Caco-2 (cell line): ENCODE data around the gene TAAR1. TPM values are rescaled to one million over a fixed set of nuclear protein-coding genes. Genes with fewer than 3 reads are reported as not detected.

ENCODE experiments used
- BruUV-seq: library from RNA; stranded (reverse); fragments of 400-500 nt; replicated peaks from 2 replicates; lab custom pipeline; 2021; lab: Mats Ljungman, UMichigan
- CTCF ChIA-PET: fragments of 300-600 bp; sonication (Branson Sonifier 250); formaldehyde crosslinking; loops from one replicate; lab custom pipeline; 2022; ENCODE audit warnings: antibody characterized with exemption; lab: Charles Lee
- POLR2A ChIA-PET: fragments of 300-600 bp; sonication (Branson Sonifier 250); formaldehyde crosslinking; loops from one replicate; lab custom pipeline; 2022; ENCODE audit warnings: antibody characterized with exemption; lab: Charles Lee
- DNase-seq, 2 experiments: peaks; one replicate each; pipeline versions ENCODE4 v3.0.0 to v3.0.0-alpha.2; 2020 to 2022
- H3K27me3 ChIP-seq: replicated peaks from 2 replicates; pipeline ENCODE4 v1.6.0; 2011; ENCODE audit warnings: low read length; ENCODE audit not compliant: control insufficient read depth, insufficient read depth
- H3K36me3 ChIP-seq: 2 replicates; pipeline ENCODE4 v1.5.1; 2011; ENCODE audit warnings: low read length; ENCODE audit not compliant: control insufficient read depth, insufficient read depth
- H3K4me1 ChIP-seq: fragments of 250-450 bp; sonication (Bioruptor Pico); 2 replicates; pipeline ENCODE4 v1.5.1; 2020; ENCODE audit warnings: mild to moderate bottlenecking
- H3K4me3 ChIP-seq: 2 replicates; pipeline ENCODE4 v1.5.1; 2011; ENCODE audit warnings: low read depth, mild to moderate bottlenecking, control low read depth, low read length
- H3K9me3 ChIP-seq: fragments of 250-450 bp; sonication (Bioruptor Pico); 2 replicates; pipeline ENCODE4 v1.5.1; 2020; ENCODE audit warnings: mild to moderate bottlenecking, moderate library complexity
- H3K27ac Mint-ChIP-seq: one replicate; pipeline ENCODE4 v1.8.0; 2022; ENCODE audit warnings: mixed read lengths; ENCODE audit not compliant: unreplicated experiment
- H3K27me3 Mint-ChIP-seq: one replicate; pipeline ENCODE4 v1.8.0; 2022; ENCODE audit warnings: mixed read lengths; ENCODE audit not compliant: insufficient read depth, unreplicated experiment
- H3K36me3 Mint-ChIP-seq: one replicate; pipeline ENCODE4 v1.8.0; 2022; ENCODE audit warnings: mild to moderate bottlenecking, mixed read lengths; ENCODE audit not compliant: insufficient read depth, unreplicated experiment
- H3K4me1 Mint-ChIP-seq: one replicate; pipeline ENCODE4 v1.8.0; 2022; ENCODE audit warnings: low read depth, mixed read lengths; ENCODE audit not compliant: unreplicated experiment
- H3K4me3 Mint-ChIP-seq: one replicate; pipeline ENCODE4 v1.8.0; 2022; ENCODE audit warnings: mild to moderate bottlenecking, moderate library complexity, mixed read lengths; ENCODE audit not compliant: unreplicated experiment
- H3K9me3 Mint-ChIP-seq: one replicate; pipeline ENCODE4 v1.8.0; 2022; ENCODE audit warnings: mixed read lengths; ENCODE audit not compliant: unreplicated experiment
- CTCF ChIP-seq, 2 experiments: fragments of 200-600 bp in 1 of 2; IDR thresholded peaks; 1 replicate in 1 of 2; 2 replicates in 1 of 2; pipeline versions ENCODE4 v1.5.1 to v1.8.0; 2011 to 2022; ENCODE audit warnings: antibody characterized with exemption in 1 of 2, control low read depth in 1 of 2, inconsistent platforms in 1 of 2, low read depth in 1 of 2, low read length in 1 of 2, mild to moderate bottlenecking in 1 of 2, moderate library complexity in 1 of 2; ENCODE audit not compliant: insufficient read depth in 1 of 2, severe bottlenecking in 1 of 2, unreplicated experiment in 1 of 2
- intact Hi-C: fragments of 100-400 bp; cut with micrococcal nuclease; formaldehyde crosslinking; loops from one replicate; pipeline ENCODE4 v1.10.0; 2022; ENCODE audit not compliant: unreplicated experiment
- total RNA-seq: library from RNA; stranded (reverse); gene quantifications from 2 replicates; pipeline ENCODE4 v1.2.3, GENCODE V29; 2022

The TAAR1 gene
- total RNA-seq, 1 experiment from 2014 or later, result not detected

DNA sequence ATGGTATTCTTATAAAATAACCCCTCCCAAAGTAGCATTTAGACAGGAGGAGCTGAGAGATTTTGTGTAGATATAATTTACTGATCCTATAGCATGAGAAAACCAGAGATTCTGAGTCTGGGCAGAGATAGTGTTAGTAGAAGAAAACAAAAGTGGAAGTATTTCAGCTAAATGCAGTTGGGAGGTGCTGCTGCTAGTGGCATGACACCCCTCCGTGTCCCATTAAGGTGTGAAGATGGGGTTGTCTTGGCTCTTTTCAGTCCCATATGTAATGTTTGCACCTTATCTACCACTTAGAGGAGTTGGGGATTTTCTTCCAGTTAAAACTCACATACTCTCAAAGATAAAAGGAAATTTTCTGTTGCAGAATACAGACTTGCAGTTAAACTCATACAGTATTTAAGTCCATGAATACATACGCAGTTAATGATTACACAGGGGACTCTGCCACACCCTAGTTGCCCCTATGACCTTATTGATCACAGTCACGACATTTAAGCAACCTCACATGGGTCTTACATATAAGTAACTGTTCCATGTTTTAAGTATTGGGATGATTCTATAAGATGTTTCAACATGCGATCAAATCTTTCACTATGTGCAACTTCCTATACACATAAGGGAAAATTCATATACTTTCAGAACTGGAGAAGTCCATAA lies 46.4 kb downstream of the TAAR1 start:
- no TSS peak for BruUV-seq
- Mint-ChIP-seq H3K4me3 (peak overlapping the region; percentile 48), H3K27me3 (no peaks in the 10 kb centered on the region), H3K27ac (peak overlapping the region; percentile 40), H3K4me1 (peaks cover 31% of the 10 kb centered on the region), H3K36me3 (no peaks in the 10 kb centered on the region), H3K9me3 (no peaks in the 10 kb centered on the region)
- H3K4me1 ChIP-seq, result peaks cover 37% of the 10 kb centered on the region
- TF ChIP-seq CTCF (IDR thresholded peaks at IDR 0.05; ENCODE audit: insufficient read depth in 1 of 2, low read depth in 1 of 2, low read length in 1 of 2, severe bottlenecking in 1 of 2, unreplicated experiment in 1 of 2), result no peak
- intact Hi-C loops, result loop anchor here (1.0 to 2.0 kb wide), 2 partner anchors 14 to 54 kb away; no protein-coding TSS in a partner anchor
- DNase-seq, result peak; percentile 46 to 53
- no peaks in the 10 kb centered on the region for H3K9me3 ChIP-seq
- POLR2A ChIA-PET, result no interaction called here
- H3K4me3 ChIP-seq, result no peak overlapping the region
- CTCF ChIA-PET, result no interaction called here
- H3K27me3 ChIP-seq, result no peaks in the 10 kb centered on the region
- H3K36me3 ChIP-seq, result no peaks in the 10 kb centered on the region

- no TSS peak for BruUV-seq
- peaks cover 47% of the 10 kb centered on the region for H3K4me1 ChIP-seq
- peaks cover 4% of the 10 kb centered on the region for H3K9me3 Mint-ChIP-seq
- no peaks in the 10 kb centered on the region for H3K36me3 ChIP-seq
- H3K4me3 Mint-ChIP-seq, result no peak overlapping the region
- H3K27me3 ChIP-seq, result no peaks in the 10 kb centered on the region
- no peaks in the 10 kb centered on the region; the same call in 1 of the 2 replicates for H3K9me3 ChIP-seq
- peak overlapping the region; percentile 40 for H3K27ac Mint-ChIP-seq
- POLR2A ChIA-PET, result no interaction called here
- no peaks in the 10 kb centered on the region for H3K27me3 Mint-ChIP-seq
- intact Hi-C loops, result loop anchor here (1.0 to 2.0 kb wide), 2 partner anchors 13 to 55 kb away; no protein-coding TSS in a partner anchor
- H3K4me3 ChIP-seq, result no peak overlapping the region
- peaks cover 38% of the 10 kb centered on the region for H3K4me1 Mint-ChIP-seq
- DNase-seq, result no peak
- no peak for TF ChIP-seq CTCF (IDR thresholded peaks at IDR 0.05; ENCODE audit: insufficient read depth in 1 of 2, low read depth in 1 of 2, low read length in 1 of 2, severe bottlenecking in 1 of 2, unreplicated experiment in 1 of 2)
- no peaks in the 10 kb centered on the region for H3K36me3 Mint-ChIP-seq
- CTCF ChIA-PET, result no interaction called here
Observed at GRCh38 chr6:132611616-132612015, 47.4 kb downstream of the TAAR1 start.

DNA sequence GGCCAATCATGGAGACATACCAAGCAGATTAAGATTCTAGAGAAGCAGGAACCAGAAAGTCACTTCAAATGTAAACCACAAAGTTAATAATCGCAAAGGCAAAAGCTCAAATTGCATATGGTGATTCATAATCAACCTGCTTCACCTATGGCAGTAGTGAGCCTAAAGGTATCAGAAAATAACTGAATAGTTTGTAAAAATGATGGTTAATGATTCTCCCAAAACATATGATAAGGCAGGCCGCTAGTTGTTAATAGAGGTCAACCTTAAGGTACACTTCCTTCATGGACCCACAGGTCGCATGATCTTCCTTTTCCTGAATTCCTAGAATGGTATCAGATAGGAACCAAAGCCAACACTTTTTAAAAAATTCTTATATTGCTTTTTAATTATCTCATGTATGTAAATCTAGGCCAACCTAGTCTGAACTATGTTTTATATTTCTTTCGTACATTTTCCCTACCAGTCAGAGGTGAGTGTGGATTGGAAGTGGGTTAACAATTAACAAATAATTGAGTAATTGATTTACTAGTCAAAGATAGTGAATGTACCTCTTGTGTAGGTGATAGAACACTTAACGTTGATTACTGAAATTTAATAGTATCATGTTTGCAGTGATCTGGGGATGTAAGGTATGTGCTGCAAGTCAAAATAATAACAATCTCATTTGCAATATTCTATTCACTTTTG lies 51.3 kb downstream of the TAAR1 start:
- Histone ChIP-seq H3K27me3 (no peaks in the 10 kb centered on the region), H3K4me3 (no peak overlapping the region), H3K9me3 (no peaks in the 10 kb centered on the region; the same call in 1 of the 2 replicates), H3K4me1 (peaks cover 38% of the 10 kb centered on the region), H3K36me3 (no peaks in the 10 kb centered on the region)
- Mint-ChIP-seq H3K27me3 (no peaks in the 10 kb centered on the region), H3K9me3 (peaks cover 8% of the 10 kb centered on the region), H3K27ac (no peak overlapping the region), H3K4me3 (no peak overlapping the region), H3K4me1 (peaks cover 36% of the 10 kb centered on the region), H3K36me3 (no peaks in the 10 kb centered on the region)
- BruUV-seq, result no TSS peak
- CTCF ChIA-PET, result no interaction called here
- POLR2A ChIA-PET, result no interaction called here
- no peak for TF ChIP-seq CTCF (IDR thresholded peaks at IDR 0.05; ENCODE audit: insufficient read depth in 1 of 2, low read depth in 1 of 2, low read length in 1 of 2, severe bottlenecking in 1 of 2, unreplicated experiment in 1 of 2)
- intact Hi-C loops, result no loop called here
- DNase-seq, result peak in 1 of 2 experiments; percentile 9
